ENCODE data around the gene GRID1. TPM values are rescaled to one million over a fixed set of nuclear protein-coding genes. Genes with fewer than 3 reads are reported as not detected.

Gene GRID1
- total RNA-seq, 1 donor from 2014 or later, result not detected

DNA sequence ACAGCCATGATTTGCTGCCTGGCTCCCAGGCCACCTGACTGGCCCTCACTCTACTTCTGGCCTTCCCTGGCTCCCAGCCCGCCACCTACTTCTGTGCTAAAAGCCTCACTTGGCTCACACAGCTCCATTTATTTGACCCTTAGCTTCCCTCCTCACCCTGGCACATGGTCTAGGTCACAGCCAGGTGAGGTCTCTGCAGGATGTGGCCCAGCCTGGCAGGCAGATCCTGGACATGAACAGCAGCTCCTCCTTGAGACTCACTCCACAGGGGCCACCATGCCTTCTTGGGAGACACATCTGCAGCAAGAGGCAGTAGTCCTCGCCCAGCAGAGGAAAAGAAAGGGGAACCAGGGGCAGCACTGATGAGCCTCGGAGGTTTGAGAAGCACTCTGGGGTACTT is 64.6 kb downstream of the GRID1 start:
- DNase-seq (no peak), ATAC-seq (ENCODE audit: low read depth) (no peak)
- Mint-ChIP-seq H3K27me3 (peaks cover 13% of the 10 kb centered on the region), H3K27ac (no peak overlapping the region), H3K36me3 (ENCODE audit: low read depth) (no peaks in the 10 kb centered on the region), H3K9me3 (no peaks in the 10 kb centered on the region), H3K4me1 (no peaks in the 10 kb centered on the region), H3K4me3 (no peak overlapping the region)
- ChIA-PET CTCF (no interaction called here), POLR2A (no interaction called here)
- TF ChIP-seq, protein P1, sequence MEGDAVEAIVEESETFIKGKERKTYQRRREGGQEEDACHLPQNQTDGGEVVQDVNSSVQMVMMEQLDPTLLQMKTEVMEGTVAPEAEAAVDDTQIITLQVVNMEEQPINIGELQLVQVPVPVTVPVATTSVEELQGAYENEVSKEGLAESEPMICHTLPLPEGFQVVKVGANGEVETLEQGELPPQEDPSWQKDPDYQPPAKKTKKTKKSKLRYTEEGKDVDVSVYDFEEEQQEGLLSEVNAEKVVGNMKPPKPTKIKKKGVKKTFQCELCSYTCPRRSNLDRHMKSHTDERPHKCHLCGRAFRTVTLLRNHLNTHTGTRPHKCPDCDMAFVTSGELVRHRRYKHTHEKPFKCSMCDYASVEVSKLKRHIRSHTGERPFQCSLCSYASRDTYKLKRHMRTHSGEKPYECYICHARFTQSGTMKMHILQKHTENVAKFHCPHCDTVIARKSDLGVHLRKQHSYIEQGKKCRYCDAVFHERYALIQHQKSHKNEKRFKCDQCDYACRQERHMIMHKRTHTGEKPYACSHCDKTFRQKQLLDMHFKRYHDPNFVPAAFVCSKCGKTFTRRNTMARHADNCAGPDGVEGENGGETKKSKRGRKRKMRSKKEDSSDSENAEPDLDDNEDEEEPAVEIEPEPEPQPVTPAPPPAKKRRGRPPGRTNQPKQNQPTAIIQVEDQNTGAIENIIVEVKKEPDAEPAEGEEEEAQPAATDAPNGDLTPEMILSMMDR (IDR thresholded peaks at IDR 0.05), result no peak
- intact Hi-C loops (cut with micrococcal nuclease), result no loop called here

DNA sequence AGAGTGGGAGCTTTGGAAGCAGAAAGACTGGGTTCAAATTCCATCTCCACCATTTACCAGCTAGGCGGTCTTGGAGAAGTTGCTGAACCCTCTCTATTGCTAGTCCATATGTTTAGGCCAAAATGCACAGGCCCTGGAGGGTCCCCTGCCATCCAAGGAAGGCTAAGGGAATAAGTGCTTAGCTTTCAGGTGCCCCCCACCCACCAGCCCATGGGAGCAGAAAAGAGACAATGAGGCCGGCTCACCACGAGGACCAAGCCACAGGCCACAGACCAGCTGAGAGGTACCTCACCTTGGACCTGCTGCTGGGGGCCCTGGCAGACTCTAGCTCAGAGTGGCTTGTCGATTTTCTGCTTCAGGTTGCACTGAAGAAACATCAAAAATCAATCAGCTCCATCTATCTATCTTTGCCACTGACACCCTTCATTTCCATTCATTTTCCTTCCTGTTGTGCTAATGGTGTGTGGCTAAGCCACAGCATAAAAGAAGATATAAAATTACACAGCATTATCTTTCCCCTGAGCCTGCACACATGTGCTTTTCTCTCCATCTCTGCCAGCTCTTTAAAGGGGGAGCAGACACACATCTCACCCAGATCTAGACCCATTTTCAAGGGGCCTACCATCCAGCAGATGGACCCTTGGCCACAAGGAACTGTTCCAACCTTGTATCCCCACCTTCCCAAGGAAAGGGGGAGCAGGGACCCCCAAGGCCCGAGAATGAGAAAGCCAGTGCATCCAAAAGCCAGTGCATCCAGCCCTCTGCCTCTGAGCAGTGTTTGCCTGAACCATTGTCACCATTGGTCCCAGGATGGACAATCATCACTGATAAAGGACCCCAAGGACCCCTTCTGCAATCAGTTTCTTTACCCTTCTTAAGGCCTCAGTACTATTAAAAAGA is 65.4 kb downstream of the GRID1 start:
- DNase-seq, result no peak
- CTCF ChIA-PET, result no interaction called here
- intact Hi-C loops (cut with micrococcal nuclease), result no loop called here

DNA sequence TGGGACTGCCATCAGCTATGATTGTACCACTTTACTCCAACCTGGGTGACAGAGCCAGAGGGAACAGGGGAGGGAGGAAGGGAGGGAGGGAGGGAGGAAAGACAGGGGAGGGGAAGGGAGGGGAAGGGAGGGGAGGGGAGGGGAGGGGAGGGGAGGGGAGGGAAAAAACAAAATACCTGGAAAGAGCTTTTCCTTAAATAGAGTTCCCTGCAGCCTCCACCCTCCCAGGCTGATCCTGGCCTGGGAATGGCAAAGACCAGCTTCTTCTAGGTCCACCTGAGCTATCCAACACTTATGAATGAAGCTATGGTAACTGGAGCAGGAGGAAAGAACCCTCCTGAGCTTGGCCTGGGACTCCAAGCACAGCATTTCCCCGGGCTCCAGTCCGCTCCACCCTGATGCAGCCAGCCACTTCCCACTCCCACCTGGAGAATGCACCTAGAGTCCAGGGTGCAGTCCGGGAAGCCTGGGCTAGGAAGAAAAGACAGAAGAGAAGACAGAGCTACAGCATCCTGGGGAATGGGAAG is 66.1 kb downstream of the GRID1 start:
- no peak for ATAC-seq (ENCODE audit: low read depth)
- CTCF ChIA-PET, result no interaction called here
- no peak for DNase-seq
- POLR2A ChIA-PET, result no interaction called here
- Mint-ChIP-seq H3K4me1 (no peaks in the 10 kb centered on the region), H3K27ac (no peak overlapping the region), H3K9me3 (no peaks in the 10 kb centered on the region), H3K27me3 (peaks cover 13% of the 10 kb centered on the region), H3K36me3 (ENCODE audit: low read depth) (no peaks in the 10 kb centered on the region), H3K4me3 (no peak overlapping the region)
- TF ChIP-seq, protein P1 (IDR thresholded peaks at IDR 0.05), result no peak
- intact Hi-C loops (cut with micrococcal nuclease), result no loop called here

More for the DNA sequence above, 65.4 kb downstream of the GRID1 start:
- no peak for ATAC-seq (ENCODE audit: low read depth)
- TF ChIP-seq, protein P1 (IDR thresholded peaks at IDR 0.05), result no peak
- no peak overlapping the region for H3K4me3 Mint-ChIP-seq
- POLR2A ChIA-PET, result no interaction called here
- H3K4me1 Mint-ChIP-seq, result no peaks in the 10 kb centered on the region
- no peaks in the 10 kb centered on the region for H3K36me3 Mint-ChIP-seq (ENCODE audit: low read depth)
- H3K27me3 Mint-ChIP-seq, result peaks cover 13% of the 10 kb centered on the region
- H3K27ac Mint-ChIP-seq, result no peak overlapping the region
- H3K9me3 Mint-ChIP-seq, result no peaks in the 10 kb centered on the region

DNA sequence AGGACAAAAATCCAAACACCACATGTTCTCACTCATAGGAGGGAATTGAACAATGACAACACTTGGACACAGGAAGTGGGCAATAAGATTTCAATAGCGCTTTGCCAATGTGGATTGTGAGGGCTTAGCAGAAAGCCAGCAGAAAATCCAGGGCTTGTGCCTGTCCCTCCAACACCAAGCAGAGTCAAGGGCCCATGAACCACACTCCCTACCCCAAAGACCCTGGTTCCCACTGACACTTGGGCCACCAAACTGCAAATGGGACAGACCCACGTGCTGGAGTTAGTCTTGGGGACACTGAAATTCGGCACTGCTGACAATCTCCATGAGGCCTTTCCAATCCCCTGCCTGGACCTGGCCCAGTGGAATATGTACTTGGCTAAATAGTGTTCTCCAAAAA is 67.0 kb downstream of the GRID1 start:
- POLR2A ChIA-PET, result no interaction called here
- no peak overlapping the region for H3K27ac Mint-ChIP-seq

DNA sequence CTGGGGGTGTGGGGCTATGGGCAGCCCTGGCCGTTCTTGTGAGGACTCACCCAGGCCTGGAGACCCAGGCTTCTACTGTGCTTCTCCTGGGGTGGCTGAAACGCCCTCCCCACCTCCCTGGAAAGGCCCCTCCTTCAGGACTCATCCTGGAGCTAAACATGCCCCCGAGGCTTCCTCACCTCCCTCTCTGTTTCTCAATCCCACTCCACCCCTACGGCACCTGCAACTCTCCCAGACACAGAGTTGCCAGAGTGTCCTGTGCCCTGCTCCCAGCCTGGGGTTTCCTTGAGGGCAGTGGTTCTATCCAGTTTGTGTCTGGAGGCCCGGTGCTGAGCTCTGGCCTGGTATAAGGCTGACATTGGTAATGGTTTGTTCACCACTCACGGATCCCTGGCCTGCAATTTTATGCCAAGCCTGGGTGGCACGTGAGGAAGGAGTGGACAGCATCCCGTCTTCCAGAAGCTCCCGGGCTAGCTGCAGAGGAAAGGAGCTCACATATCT is 68.0 kb downstream of the GRID1 start:
- H3K4me3 Mint-ChIP-seq, result no peak overlapping the region
- CTCF ChIA-PET, result no interaction called here
- H3K27me3 Mint-ChIP-seq, result peaks cover 10% of the 10 kb centered on the region
- TF ChIP-seq, protein P1 (IDR thresholded peaks at IDR 0.05), result no peak
- intact Hi-C loops (cut with micrococcal nuclease), result no loop called here
- no peaks in the 10 kb centered on the region for H3K9me3 Mint-ChIP-seq
- H3K36me3 Mint-ChIP-seq (ENCODE audit: low read depth), result no peaks in the 10 kb centered on the region
- no peak for ATAC-seq (ENCODE audit: low read depth)
- POLR2A ChIA-PET, result no interaction called here
- H3K27ac Mint-ChIP-seq, result no peak overlapping the region
- H3K4me1 Mint-ChIP-seq, result no peaks in the 10 kb centered on the region
- DNase-seq, result no peak

More for the DNA sequence above, 67.0 kb downstream of the GRID1 start:
- Mint-ChIP-seq H3K27me3 (peaks cover 12% of the 10 kb centered on the region), H3K36me3 (ENCODE audit: low read depth) (no peaks in the 10 kb centered on the region), H3K4me1 (no peaks in the 10 kb centered on the region), H3K9me3 (no peaks in the 10 kb centered on the region), H3K4me3 (no peak overlapping the region)
- CTCF ChIA-PET, result no interaction called here
- intact Hi-C loops (cut with micrococcal nuclease), result no loop called here
- ATAC-seq (ENCODE audit: low read depth) (no peak), DNase-seq (no peak)
- TF ChIP-seq, protein P1 (IDR thresholded peaks at IDR 0.05), result no peak

All from activated B cell treated with CpG ODN at 0.5 μM for 24 hours (primary cell).